Renal cortex interstitium (tissue), 15 donors: ENCODE data around the gene SLC10A1. TPM values are rescaled to one million over a fixed set of nuclear protein-coding genes. Genes with fewer than 3 reads are reported as not detected.
"Not testable (repeated sequence)": the region's sequence is repeated elsewhere in the genome, so short reads cannot be mapped to it uniquely, and the experiment has no call there.

ENCODE experiments used
- DNase-seq, 11 donors: peaks; one replicate each; pipeline ENCODE4 v3.0.0-alpha.2; 2013; ENCODE audit warnings: low read depth in 9 of 11, low spot score in 4 of 11; ENCODE audit errors: extremely low read depth in 1 of 11
- long read RNA-seq, 16 experiments: transcript quantifications; one replicate each; lab custom pipeline, GENCODE V29; 2026
- polyA plus RNA-seq, 3 donors: library from polyadenylated mRNA; unstranded; fragments of 120-200 nt; gene quantifications; one replicate each; pipeline ENCODE4 v1.2.1, GENCODE V29; 2013; ENCODE audit not compliant: insufficient read length in 3 of 3

SLC10A1 gene
- under 1 TPM in 2 of 3 donors, not detected in 1; 0.04 to 0.26 TPM for polyA plus RNA-seq
- long read RNA-seq, donor 1: 0 reads
- long read RNA-seq, donor 2: 0 reads
- long read RNA-seq, donor 3: 0 reads
- long read RNA-seq, donor 4: 0 reads
- long read RNA-seq, donor 5: 0 reads
- long read RNA-seq, donor 6: 0 reads
- long read RNA-seq, donor 7: 0 reads
- long read RNA-seq, donor 8: 0 reads
- long read RNA-seq, donor 9: 0 reads
- long read RNA-seq, donor 10: 0 reads
- long read RNA-seq, donor 11: 0 reads
- long read RNA-seq, donor 12: 0 reads
- long read RNA-seq, donor 13: 0 reads
- long read RNA-seq, donor 14: 0 reads
- long read RNA-seq, donor 15: 0 reads
- long read RNA-seq, donor 16: 0 reads

DNA sequence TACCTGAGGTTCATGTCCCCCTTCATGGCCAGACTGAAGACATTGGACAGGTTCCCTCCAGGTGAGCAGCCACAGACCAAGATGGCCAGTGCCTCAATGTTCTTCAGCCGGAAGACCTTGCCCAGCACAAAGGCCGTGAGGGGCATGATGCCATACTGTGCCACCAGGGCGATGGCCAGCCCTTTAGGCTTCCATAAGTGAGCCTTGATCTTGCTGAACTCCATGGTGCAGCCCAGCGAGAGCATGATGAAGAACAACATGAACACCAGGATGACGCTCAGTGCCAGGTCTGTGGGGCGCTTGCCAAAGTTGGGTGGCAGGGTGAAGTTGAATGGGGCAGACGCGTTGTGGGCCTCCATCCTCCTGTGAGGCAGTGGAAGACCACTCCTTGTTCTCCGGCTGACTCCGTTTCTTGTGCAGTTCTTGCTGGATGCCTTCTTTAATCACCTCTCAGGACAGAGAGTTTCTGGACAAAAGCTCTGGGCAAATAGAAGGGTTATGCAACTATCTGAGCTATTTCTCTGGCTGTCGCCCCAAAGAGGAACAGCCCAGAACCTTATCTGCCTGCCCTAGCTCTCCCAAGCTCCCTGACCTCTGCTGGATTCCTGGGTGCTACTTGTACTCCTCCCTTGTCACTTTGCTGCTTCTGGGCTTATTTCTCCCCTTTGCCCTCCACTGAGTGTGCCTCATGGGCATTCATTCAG lies at the start of gene SLC10A1:
Gene SLC10A1, minus strand, starts transcription at position 445 of the 704 bp plus-strand sequence. Its CDS starts 86 bp downstream, at position 359.
- no peak for DNase-seq

DNA sequence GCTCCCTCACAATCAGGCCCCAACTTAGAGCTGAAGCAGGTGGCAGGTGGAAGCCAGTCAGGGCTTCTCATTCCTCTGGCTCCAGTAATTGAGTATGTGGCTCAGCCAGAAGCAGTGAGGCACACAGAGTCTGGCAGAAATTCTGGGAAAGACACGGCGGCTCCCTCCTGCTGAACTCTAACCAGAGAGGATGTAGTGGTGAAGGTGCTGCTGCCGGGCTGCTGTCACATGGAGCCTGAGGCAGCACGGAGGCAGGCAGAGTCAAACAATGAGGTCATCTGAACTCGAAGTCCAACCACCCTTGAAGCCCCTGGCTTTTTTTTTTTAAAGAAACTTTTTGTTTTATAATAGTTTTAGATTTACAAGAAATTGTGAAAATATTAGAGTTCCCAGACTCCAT lies 48.7 kb upstream of the SLC10A1 start:
- no peak for DNase-seq

DNA sequence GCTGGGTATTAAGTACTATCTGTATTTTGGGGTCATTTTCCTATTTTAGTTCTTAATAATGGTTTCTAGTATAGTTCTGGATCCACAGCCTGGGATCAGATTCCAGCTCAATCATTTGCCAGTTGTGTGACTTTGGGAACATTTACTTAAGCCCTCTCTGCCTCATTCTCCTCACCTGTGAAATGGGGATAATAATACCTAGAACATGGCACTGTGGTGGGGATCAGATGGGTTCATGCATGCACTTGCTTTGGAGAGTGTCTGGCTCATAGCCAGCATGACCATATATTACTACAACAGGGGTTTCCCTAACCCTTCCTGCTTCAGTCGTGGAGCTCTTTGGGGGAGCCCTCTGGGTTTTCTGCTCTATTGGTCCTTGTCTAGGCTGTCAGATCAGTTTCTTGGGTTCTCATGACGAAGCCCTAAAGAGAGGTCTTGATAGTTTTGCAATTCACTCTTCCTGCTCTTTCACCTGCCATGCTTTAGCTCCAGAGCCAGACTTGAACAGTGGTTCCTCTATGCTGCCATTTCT lies 48.1 kb upstream of the SLC10A1 start:
- no peak for DNase-seq

DNA sequence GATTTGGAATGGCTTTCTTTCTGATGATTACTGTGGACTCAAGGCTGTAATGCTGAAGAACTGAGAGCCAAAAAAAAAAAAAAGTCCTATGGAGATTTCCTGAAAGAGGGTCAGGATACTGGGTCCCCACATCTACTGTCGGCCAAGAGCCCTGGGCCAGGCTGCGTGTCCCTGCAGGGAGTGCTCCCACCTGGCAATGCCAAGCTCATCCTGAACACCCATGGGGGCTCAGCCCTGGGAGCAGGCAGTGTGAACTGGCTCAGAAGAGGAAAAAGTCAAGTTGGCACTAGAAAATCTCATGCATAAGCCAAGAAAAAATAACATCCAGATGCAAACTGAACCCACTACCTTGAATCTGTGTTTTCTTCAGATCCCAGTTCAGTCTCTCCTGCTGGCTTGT lies 47.1 kb upstream of the SLC10A1 start:
- no peak for DNase-seq

DNA sequence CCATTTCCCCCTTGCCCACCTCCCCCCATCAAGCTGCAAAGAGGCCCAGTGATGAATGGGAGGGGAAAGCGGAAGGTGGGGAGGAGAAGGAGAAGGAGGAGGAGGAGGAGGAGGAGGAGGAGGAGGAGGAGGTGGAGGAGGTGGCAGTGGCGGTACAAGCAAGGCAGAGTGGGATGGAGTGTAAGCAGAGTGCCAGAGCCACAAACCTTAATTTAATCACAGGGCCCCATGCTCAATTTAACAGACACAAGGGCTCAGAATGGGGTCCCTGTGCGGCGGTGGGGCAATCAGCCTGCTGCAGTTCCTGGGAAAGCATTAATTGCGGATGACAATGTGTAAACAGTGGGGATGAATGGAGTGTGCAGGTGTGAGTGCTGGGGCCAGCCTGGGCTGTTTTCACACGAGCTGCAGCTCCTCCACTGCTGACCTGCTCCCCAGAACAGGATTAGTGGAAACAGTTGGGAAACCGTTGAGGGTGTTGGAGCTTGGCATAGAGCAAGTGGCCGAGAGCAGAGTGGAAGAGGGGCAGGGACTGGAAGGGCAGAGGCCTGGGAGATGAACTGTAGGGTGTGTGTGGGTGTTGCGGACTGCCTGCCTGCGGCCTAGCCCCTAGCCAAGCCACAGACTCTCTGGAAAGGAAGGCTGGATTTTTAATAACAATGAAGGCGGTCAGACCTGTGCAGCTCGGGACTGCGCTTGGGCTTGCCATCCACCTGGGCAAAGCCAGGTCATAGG lies 45.8 kb upstream of the SLC10A1 start:
- no peak for DNase-seq

DNA sequence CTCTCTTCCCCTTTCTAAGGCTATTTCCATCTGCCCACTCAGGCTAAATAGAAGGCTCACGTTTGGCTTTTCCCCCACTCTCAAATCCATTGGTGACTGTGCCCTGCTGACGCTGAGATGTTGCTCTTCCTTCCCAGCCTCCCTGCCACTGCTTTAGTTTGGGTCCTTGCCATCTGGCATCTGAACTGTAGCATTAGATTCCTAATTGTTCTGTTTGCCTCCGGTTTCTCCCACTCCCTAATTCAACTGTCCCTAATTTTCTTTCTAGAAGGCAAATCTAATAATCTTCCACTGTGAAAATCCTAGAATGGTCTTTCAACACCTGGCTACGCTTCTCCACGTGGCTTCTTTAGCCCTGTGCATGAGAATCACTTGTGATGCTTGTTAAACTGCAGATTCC lies 44.6 kb upstream of the SLC10A1 start:
- DNase-seq: no peak

DNA sequence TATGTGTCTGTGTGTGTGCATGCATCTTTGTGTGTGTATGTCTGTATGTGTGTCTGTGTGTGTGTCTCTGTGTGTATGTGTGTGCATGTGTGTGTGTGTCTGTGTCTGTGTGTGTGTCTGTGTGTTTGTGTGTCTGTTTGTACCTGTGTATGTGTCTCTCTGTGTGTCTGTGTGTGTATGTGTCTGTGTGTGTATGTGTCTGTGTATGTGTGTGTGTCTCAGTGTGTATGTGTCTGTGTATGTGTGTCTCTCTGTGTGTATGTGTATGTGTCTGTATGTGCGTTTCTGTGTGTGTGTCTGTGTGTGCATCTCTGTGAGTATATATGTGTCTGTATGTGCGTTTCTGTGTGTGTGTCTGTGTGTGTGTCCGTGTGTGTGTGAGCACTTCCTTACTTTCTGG lies 42.6 kb upstream of the SLC10A1 start:
- DNase-seq: no peak

DNA sequence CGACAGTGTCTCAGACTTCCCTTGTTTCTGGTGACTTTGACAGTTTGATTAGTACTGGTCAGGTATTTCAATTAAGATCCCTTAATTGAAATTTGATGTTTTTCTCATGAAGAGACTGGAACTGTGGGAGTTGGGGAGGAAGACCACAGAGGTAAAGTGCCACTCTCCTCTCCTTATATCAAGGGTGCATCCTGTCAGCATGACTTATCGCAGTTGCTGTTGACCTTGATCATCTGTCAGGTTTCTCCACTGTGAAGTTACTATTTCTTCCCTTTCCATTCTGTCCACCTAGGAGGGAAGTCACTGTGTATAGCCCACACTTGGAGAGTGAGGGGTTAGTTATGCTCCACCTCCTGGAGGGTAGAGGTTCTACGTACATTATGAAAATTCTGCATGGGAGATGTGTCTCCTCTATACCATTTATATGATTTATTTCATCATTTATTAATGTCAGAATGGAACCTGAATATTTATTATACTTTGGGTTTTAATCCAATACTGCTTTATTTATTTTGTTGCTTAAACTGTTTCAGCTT lies 41.9 kb upstream of the SLC10A1 start:
- DNase-seq: no peak

DNA sequence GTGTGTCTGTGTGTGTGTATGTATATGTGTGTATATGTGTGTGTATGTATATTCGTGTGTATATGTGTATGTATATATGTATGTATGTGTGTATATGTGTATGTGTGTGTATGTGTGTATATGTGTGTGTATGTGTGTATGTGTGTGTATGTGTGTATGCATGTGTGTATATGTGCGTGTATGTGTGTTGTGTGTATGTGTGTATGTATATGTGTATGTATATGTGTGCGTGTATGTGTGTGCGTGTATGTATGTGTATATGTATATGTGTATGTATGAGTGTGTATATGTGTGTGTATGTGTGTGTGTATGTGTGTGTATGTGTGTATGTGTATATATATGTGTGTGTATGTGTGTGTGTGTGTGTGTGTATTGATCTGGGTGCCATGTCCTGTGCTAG lies 31.8 kb upstream of the SLC10A1 start:
- DNase-seq: no peak

DNA sequence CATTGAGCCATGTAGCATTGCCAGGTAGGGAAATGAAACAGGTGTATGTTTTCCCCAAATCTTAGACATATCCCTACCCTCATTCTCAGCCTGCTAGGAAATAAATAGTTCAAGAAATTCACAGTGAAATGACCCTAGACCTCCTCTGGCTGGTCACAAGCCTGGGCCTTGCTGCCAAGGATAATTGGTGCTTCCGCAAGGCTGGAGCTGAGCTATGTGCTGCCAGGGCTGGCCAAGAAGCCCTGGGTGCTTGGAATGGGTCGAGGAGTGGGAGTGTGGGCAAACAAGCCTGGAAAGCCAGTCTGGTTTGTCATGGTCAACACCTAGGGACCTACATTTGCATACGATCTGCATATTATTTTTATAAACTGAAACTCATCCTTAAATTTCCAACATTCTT lies 31.3 kb upstream of the SLC10A1 start:
- DNase-seq: no peak

DNA sequence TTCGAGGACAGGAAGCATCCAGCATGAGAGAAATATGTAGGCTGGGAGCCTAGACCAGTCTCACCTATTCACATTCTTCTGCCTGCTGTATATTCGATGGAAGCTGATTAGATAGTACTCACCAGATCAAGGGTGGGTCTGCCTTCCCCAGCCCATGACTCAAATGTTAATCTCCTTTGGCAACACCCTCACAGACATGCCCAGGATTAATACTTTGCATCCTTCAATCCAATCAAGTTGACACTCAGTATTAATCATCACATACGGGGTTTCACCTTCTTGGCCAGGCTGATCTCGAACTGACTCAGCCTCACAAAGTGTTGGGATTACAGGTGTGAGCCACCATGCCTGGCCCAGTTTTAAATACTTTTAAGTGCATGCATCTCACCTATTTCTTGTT lies 30.5 kb upstream of the SLC10A1 start:
- DNase-seq: no peak

DNA sequence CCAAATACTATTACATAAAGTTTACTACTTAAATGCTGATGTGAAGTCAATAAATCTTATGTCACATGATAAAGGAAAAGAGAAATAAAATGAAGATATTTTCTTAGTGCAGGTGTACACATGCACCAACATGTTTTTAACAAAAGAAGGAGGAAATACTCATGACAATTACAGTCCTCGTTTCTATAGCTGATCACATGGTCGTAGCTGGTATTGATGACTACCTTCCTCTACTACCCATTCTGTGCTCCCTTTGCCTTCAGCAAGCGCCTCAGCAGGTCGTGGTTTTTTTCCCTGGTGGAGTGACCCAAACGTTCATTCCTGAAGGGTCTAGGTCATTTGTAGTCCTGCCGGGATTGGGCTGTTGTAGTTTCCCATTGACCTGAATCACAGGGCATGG lies 25.4 kb upstream of the SLC10A1 start:
- DNase-seq: no peak

DNA sequence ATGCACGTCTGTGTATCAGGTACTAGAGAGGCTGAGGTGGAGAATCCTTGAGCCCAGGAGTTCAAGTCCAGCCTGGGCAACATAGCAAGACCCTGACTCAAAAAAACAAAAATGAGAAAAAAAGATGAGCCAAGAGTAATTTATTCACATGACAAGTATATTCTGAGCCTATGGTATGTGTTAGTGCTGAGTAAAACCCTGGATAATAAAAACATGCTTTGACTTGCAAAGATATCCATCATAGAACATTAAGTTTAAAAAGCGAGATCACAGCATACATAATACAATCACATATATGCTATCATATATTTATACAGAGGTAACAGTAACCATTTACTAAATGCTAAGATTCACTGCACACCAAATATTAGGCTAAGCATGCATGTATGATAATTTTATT lies 23.9 kb upstream of the SLC10A1 start:
- no peak for DNase-seq

DNA sequence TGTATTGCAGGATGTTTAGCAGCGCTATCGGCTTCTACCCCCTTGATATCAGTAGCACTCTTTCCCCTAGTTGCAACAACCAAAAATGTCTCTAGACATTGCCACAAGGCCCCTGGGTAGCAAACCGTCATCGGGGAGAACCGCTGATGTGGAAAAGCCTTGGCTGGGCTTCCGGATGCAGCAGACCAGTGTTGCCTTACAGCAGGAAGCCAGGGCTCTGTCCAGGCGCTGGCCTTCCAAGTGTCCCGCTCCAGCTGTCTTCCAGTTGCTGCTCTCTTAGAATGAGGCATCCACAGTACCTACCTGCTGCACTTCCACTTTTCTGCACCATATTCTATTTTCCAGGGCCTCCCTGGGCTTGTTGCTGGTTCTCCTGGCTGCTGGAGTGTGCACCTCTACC lies 22.6 kb upstream of the SLC10A1 start:
- DNase-seq: no peak

DNA sequence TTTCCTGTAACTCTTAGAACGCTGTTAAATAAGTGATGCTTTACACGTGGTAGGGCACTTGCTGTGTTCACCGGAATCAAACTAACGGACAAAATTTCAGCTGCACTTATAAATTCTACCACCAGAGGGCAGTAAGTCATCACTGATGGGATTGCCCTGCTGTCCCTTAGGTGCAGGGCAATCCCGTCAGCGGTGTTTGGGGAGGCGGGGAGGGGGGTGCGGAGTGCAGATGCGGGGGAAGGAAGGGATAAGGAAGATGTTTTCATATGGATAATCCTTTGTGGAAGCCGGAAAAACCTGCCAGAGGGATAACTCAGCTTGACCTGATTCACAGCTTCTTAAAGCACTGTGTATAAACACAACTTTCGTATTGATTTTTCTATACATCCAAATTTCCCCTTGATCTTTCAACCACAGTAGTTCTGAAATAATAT lies 21.7 kb upstream of the SLC10A1 start:
- DNase-seq: peak in 10 of 11 donors; percentile 30 to 70 (median 58)

DNA sequence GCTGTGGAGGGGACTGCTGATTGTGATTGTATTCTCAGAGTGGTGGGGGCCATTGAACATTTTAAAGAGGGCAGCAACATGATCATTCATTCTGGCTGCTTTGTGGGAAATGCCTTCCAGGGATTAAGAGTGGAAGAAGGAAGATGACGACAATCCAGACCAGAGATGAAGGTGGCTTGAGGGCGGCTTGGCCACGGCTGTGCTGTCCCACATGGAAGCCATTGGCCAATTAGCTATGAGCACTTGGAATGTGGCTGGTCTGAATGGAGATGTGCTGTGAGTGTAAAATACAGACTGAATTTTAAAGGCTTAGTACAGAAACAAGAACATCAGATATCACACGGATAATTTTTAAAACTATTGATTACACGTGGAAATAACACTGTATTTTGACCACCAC lies 19.2 kb upstream of the SLC10A1 start:
- DNase-seq: no peak

DNA sequence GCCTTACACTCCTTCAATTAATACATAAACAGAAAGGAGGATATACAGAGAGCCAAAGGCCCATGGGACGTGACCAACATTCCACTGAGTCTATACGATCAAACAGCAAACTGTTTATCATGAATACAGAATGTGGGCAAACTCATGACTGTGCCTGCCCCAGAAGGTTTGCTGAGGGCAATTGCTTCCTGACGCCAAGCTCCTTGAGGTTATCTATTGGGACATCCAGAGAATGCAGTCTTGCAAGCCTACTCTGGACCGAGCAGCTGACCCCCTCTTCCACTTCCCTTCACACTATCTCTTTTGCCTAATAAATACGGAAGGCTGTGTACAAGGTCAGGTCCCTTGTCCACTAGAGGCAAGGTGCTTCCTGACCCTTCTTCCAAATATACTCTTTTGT lies 18.5 kb upstream of the SLC10A1 start:
- DNase-seq: no peak

DNA sequence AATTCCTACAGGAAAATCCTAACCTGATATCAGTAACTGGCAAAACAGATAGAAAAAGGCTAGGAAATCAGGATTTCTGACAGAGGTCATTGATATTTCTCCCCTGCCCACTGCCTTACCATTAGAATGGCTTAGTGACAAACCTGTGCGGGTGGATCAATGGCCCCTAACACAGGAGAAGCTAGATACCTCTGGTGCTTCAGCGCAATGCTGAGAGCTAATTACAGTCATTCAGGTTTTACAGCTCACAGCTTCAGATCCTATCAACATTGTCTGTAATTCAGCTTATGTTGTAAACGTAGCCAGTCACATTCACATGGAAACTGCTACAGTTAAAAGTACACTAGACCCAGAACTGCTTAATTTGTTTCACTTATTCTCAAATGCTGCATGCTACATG lies 17.4 kb upstream of the SLC10A1 start:
- DNase-seq: no peak

DNA sequence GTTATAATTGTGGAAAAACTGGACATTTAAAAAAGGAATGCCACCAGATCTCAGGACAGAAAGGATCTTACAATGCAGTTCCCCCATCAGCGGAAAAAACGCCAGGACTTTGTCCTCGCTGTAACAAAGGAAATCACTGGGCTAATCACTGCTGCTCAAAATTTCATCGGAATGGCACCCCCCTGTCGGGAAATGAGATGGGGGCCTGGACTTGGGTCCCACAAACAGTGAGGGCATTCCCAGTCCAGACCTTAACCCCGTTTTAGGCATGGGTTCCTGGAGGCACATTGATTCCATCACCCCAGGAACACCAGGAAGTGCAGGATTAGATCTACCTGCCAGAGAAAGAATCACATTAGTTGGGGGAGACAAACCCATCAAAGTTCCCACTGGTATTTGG lies 16.3 kb upstream of the SLC10A1 start:
- DNase-seq: not testable (repeated sequence)

DNA sequence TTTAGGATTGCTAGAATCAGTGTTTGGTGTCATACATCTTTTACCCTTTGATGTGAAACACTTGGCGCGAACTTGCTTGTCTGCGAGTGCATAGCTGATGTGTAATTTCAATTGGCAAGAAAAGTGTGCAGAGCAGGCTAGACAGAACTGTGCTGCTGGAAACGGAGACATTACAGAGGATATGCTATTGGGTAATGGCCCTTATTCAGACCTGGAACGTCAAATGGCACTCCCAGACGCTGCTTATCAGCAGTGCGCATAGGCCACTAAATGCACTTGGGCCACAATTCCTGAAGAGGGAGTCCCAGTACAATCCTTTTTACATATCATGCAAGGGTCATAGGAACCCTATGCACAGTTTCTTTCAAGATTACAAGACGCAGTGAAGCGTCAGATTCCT lies 15.7 kb upstream of the SLC10A1 start:
- DNase-seq: no peak
